GM19099 (cell line): ENCODE measurements around the gene ANP32B.

Source experiments
- POLR2A ChIP-seq: IDR thresholded peaks from 3 replicates; pipeline ENCODE4 v1.6.1; 2011; ENCODE audit warnings: low read depth; ENCODE audit not compliant: insufficient read length; ENCODE audit errors: extremely low read depth

ANP32B gene

DNA sequence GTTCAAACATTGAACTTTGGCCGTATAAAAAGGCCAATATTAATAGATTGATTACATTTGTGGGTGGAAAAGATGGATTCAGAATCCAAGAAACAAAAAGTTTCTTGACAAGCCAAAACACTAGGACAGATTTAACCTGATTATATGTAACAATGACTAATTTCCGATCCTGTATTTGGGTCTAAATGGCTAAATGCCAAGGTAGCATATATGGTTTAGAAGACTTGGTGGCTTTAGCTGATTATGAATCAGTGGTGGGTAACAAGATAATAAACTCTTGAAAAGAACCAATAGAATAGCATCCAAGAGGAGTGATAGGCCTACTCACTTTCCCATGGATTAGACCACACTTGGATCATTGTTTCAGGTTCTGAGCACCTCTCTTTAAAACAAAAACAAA is 21.8 kb upstream of the ANP32B start:
- TF ChIP-seq POLR2A, result no peak

DNA sequence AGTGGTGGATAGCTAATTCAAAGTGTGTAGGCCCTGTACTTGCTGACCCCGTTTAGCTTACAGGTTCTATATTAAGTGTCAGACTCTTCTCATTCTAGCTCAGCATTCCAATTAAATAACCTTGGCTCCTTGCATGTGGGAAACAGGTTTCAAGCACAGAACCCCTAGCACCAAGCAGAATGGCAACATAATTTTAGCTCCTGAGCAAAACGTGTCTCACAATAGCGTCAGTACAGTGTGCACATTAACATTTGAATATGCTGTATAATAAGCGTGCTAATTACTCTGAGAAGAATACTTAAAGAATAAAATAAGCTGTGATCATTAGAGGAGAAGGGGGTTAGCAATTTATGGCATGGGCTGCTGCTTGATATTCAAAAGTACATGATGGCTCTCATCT is 21.0 kb upstream of the ANP32B start:
- TF ChIP-seq POLR2A, result no peak

DNA sequence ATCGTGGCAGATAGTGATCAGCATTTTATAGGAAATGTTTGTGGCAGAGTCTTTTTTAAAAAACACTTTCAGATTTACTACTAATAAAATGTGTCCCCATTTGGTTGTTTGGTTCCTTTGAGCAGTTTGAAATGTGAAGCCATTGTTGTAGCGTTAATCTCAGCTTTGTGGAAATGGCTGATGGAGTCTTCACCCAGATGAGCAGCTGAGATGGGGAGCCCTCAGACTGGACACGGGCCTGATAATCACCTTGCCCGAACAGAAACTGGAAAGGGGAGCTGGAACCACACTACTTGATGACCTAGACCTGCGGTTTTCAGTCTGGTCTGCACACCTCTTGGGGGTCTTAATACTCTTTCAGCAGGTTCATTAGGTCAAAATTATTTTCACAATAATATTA is 20.6 kb upstream of the ANP32B start:
- no peak for TF ChIP-seq POLR2A

DNA sequence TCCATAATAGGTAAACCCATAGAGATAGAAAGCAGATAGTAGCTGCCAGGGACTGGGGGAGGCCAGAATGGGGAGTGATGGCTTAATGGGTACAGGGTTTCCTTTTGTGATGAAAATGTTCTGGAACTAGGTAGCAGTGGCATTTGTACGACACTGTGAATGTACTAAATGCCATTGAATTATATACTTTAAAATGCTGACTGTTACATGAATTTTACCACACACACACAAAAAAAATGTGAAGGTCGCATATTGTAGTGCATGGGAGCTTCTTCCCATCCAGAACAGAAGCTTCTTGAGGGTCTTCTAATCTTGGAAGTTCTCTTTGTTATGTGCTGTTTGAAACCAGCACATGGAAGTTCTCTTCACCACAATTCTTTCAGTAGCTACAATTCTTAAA is 19.9 kb upstream of the ANP32B start:
- no peak for TF ChIP-seq POLR2A

DNA sequence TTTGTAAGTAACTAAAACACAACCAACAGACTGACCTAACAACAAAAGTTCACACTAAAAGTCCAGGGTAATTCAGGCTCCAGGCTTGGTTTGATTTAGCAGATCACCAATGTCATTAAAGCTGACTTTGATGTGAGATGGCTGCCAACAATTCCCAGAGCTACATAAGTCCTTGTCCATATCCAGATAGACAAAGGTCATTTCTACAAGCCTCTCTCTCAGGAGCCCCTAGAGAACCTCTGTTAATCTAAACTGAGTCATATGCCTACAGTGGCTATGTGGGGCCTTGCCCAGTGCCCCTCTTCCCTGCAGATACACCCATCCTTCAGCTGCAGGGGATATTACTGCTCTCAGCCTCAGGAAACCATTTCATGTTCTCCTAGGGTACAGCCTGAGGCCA is 18.2 kb upstream of the ANP32B start:
- TF ChIP-seq POLR2A, result no peak

DNA sequence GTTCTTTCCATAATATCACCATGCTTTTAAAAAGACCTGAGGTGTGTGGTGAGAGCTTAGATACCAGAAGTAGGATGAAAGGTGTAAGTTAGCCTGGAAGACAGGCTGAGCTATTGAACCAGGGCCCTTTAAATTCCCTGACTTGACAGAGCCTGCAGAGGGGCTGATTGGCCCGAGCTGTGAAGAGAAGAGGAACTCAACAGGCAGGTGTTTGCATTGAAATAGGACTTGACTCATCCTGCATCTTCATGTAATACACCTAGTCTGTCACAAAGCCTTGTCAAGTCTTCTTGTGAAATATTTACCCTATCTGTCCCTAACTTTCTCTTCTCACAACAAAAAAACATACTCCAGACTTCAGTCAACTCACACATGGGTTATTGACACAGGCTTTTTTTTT is 16.6 kb upstream of the ANP32B start:
- TF ChIP-seq POLR2A, result no peak

DNA sequence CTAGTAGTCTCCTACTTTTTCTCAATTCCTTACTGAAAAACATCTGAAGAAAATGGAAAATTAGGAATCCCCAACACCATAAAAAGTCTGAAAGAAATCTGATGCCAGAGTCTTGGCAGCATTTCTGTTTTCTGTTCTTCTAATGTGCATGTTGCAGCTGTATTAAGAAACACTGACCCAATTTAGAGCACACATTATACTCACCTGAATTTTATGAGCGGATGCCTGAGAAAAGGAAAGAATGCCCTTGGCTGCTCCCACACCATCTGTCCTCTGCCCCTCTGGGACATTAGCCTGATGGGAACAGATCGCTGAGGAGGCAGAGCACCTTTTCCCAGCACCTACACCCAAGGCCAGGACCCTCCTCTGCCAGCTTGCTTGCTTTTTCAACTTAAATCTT is 14.1 kb upstream of the ANP32B start:
- no peak for TF ChIP-seq POLR2A

DNA sequence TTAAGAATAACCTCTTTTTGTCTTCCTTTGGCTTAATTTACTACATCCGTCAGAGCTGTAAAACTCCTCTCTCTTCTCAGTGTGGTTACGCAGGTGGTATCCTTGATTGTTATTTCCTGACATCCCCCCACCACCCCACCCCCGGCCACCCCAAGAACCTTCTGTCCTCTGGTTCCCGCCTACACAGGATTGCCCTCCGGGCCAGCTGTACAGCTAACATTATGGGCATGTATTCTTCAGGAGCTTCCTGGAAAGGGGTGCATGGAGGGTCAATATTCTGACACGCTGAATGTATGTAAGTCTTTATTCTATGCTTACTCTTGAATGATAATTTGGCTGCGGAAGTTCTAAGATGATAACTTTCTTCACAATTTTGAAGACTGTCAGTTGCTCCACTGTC is 13.0 kb upstream of the ANP32B start:
- TF ChIP-seq POLR2A, result no peak

DNA sequence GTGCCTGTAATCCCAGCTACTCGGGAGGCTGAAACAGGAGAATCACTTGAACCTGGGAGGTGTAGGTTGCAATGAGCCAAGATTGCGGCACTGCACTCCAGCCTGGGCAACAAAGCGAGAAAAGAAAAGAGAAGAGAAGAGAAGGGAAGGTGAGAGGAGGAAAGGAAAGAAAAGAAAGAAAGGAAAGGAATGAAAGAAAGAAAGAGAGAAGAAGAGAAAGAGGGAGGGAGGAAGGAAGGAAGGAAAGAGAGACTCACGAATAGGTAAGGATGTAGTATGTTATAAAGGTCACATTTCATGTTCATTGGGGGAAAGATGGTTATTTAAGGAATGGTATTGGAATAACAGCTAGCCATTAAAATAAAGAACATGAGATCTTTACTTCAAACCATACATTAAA is 10.4 kb upstream of the ANP32B start:
- TF ChIP-seq POLR2A, result no peak

DNA sequence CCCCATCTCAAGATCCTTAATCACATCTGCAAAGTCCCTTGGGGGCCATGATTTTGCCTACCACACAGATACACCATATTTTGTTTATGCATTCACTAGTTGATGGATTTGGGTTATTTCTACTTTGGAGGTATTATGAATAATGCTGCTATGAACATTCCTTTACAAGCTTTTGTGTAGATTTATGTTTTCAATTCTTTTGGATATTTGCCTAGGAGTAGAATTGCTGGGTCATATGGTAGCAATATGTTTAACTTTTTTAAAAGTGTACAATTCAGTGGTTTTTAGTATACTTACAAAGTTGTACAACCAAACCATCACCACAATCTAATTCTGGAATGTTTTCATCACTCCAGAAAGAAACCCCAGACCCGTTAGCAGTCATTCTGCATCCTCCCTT is 7.8 kb upstream of the ANP32B start:
- no peak for TF ChIP-seq POLR2A

DNA sequence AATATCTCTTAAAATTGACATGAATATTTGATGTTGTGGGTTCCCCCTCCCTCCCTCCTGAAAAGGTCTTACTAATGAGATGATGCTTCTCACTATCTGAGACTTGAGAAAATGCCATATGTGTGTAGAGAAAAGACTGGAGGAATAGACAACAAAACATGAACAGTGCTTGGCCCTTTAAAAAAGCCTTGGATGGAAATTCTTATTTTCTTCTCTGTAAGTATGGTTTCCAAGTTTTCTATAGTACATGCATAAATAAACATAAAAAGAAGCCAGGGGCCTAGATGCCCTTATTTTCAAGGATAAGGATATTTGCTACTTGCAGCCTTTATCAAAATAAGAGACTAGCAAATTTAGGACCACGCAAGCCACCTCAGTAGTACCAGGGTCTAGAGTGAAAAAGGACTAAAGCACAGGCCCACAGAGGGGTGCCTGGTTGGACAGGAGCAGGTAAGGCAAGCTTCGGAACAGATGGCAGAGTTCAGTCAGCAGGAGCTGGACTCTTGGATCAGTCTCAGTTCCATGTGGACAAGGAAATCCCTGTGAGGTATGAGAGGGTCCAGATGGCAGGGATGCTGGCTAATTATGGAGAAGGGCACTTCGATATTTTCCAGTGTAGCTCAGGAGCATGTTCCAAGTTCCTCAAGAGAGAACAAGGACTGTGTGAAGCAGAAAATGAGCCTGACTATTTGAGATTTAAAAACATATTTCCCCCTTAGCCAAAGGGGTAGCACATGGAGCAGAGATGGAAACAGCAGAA is 4.6 kb upstream of the ANP32B start:
- TF ChIP-seq POLR2A, result no peak

DNA sequence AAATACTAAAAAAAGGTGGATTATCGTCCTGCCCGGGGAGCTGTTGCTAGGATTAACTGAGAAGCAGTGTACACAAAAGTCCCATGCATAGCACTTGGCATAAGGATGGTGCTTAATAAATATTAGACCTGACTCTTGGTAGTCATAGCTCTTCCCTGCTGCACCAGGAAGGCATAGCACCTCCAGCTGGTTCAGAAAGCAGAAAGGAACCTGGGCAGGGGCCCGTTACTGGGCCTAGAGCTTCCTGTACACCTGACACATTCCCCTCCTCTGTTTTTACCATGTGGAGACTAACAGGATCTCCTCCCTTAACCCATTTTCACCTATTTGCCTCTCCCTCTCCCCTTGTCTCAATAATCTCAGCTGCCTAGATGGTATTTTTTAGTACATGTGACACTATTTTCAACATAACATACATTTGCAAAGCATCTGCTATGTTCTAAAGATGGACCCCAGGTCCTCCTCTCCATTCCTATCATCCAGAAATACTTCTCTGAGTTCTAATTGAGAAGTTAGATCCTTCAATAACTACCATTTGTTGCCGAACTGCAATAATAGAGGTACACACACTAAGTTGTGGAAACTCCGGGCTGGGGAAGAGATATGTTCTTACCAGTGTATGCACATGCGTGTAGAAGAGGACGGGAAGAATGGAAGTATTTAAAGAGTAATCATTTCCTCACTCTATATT is 3.2 kb upstream of the ANP32B start:
- TF ChIP-seq POLR2A, result no peak

DNA sequence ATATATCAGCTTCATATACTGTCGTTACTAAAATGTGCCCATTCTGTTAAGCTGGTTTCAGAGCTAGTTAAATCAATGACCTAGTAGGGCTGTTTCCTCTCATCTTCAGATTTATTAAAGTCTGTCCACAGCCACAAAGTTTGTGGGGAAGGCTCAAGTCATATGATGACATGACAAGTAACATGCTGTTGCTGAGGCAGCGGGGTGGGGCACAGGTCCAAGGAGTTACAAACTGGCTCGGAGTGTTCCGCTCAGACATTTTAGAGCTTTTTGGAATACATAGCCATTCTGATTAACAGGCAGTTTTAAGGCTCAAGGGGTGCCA is 2.7 kb upstream of the ANP32B start:
- TF ChIP-seq POLR2A, result no peak

DNA sequence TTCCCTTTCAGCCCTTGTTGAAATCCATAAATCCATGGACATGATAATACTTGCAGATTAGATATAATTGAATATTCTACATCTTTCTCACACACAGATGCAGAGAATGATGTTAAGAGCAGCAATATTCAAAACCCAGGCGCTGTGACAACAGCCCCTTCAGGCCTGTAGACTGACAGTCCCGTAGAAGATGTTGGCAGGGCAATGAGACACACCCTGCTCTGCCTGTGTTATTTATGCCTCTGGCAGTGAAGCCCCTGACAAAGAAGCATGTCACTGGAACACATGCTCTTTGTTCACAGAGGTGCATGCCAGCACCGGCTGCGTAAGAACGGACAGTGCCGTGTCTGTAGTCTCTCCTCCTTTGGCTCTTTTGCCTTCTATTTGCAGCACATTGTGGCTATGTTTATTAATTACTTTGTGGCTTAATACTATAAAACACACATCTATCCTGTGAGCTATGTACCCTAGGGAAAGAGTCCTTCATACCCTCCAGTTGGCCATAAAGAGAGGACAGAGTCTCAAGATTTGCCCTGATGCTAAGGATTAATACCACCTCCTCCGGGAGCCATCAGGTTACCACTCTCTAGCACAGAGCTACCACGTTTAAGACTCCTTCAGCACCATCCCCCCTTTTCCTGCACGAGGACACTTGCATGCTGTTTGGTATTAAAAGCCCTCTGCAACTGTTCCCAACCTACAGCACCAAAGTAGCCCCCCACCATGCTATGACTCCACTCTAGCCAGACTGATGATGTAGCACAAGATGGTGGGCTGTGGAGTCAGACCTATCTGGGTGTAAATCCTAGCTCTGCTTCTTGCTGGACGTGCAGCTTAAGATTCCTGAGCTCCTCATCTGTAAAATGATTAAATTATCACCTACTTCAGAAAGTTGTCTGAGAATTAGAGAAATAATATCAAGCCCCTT is 2.0 kb upstream of the ANP32B start:
- TF ChIP-seq POLR2A, result no peak

DNA sequence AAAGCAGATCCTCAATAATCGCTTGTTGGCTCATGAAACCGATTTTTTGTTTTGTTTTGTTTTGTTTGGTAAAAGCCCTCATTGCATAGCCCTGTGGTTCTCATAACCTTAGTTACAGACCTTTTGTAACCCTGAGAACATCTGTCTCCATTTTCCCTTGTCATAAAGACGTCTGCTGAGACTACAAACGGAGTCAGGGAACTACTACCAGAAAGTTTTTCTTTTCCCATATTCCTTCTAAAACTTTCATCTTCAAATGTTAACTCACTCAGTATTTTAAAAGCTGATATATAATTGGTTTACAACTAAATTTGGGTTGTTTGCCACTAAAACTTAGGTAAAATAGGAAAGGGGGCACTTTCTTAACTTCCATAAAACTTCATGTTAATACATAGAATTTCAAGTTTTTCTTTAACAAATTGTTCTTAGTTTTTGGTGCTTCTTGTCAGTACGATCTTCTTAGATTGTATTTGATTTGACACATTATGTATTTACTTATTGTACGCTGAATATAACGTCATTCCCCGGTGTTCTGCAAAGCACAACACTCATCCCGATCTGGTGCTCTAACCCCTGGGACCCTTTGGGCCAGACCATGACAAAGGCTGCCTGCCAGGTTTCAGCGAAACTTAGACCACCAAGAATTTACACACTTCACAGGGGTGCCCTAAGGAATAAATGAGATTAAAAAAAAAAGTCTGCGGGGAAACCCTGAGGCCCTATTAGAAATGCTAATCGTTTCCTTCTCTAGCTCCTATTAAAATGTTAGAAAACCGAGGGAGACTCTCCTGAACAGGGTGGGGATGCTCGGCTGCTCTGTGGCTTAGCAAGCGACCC is 1.1 kb upstream of the ANP32B start:
- no peak for TF ChIP-seq POLR2A
